Right hindlimb (tissue), 1 donor: ENCODE results near the gene RNPEP.
"Not testable (repeated sequence)": the region's sequence is repeated elsewhere in the genome, so short reads cannot be mapped to it uniquely, and the experiment has no call there.

Experiments used
- DNase-seq: peaks from one replicate; pipeline ENCODE4 v3.0.0-alpha.2; 2018

Gene RNPEP

GRCh38 chr1:202038688-202039346, 56.4 kb downstream of the RNPEP start:
- no peak for DNase-seq

DNA sequence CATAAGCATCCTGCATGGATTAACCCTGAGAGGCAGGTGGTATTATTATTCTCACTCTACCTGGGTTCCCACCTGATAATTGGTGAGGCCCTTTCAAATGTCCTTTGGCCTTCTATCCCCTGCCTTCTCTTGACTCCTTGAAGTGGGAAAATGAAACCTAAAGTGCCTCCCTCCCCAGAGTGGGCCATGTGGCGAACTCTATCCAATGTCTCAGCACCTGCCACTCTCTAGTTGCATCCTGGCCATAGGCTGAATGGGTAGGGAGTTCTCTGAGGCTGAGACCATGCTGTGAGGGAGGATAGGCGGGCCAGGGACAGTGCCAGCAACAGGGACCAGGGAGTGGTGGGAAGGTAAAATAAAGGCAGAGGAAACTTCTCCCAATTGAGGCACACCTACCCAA, 63.3 kb downstream of the RNPEP start:
- DNase-seq = no peak

DNA sequence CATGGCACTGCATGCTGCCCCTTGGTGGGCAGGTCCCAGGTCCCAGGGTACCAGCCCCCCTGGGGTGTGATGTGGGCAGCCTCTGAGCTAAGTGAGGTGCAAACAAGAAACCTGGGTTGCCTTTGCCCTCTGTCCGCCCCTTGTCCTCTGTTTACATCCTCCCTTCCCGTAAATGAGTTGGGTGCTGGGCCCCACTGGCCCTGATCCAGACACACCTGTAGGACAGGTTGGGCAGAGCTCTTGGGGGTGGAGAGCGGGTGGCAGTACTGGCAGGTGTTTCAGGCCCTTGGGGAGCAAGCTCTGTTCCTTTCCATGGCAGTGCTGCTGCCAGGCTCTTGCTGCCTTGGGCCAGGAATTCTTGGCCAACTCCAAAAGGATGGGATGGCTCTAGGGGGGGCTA, 63.8 kb downstream of the RNPEP start:
- DNase-seq = no peak

GRCh38 chr1:202046748-202047708, 64.6 kb downstream of the RNPEP start:
- no peak for DNase-seq

DNA sequence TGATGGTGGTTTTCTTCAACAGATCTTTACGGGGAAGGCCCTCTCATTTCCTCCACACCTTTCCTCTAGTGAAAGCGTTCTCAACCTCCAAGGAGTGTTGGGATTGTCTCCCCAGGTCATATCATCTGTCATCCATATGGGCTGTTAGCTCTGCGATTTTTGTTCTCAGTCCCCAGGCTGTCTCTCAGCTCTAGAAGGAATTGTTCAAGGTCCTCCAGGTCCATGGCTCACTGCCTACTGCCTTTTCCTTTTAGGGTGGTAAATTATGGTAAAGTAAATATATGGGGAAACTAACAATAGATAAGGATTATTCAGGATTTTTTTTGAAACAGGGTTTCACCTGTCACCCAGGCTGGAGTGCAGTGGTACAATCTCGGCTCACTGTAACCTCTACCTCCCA, 65.5 kb downstream of the RNPEP start:
- DNase-seq = no peak

DNA sequence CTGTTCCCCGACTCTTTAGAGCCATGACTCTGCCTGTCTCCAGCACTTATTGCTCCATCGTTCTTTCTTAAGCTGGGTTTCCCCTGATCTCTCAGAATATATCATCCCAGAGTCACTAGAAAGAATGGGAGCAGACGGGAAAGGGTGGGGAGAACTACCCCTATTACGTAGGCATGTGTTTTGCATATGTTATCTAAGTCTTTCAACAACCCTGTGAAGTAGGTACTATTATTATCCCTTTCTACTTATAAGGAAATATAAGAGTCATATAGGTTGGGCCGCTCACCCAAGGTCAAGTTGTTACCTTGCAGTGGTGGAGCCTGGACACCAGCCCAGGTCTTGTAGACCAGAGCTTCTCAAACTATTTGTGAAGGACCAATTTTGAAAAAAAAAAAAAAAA, 66.7 kb downstream of the RNPEP start:
- no peak for DNase-seq

GRCh38 chr1:202054094-202054493, 71.6 kb downstream of the RNPEP start:
- DNase-seq = no peak

GRCh38 chr1:202054673-202055072, 72.2 kb downstream of the RNPEP start:
- not testable (repeated sequence) for DNase-seq
